RKO (cell line): Measurements from ENCODE around the gene CIAO3.
"Not testable (repeated sequence)": the region's sequence is repeated elsewhere in the genome, so short reads cannot be mapped to it uniquely, and the experiment has no call there.

Source experiments
- DNase-seq: peaks from one replicate; pipeline ENCODE4 v3.0.0-alpha.2; 2016; ENCODE audit warnings: low spot score

The CIAO3 gene

DNA sequence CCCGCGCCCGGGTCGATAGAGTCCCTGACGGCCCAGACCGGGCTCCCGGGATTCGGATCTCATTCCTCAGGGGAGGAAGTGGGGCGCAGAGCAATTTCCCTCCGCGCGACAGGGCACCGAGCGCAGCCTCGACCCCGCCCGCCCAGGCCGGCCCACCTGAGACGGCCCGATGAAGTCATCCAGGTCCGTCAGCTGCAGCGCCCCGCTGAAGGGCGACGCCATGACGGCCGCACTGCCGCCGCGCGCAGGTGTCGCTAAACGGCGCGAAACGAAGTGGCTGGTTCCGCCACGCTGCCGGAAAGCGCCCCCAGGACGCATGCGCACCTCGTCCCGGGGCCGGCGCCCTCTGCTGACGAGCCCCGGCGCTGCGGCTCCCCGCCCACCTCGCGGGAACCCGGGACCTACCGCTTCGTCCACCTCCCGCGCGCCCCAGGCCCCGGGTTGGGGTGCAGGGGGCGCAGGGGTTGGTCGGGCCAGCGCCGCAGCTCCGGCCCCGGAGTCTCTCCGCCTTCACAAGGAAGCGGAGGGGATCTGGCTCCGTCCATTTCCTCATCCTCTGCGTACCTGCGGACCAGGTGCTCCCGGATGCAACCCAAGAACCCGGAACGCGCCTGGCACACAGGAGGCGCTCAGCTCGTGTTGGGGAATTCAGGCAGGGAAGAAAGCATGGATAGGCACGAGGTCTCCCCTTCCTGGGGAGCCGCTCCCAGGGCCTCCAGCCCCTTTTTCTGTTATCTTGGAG, at the start of gene CIAO3:
Gene CIAO3 (minus strand): TSS at position 234 of the 742 bp plus-strand sequence. CDS start 12 bp downstream, at position 222.
- peak; percentile 92 for DNase-seq

DNA sequence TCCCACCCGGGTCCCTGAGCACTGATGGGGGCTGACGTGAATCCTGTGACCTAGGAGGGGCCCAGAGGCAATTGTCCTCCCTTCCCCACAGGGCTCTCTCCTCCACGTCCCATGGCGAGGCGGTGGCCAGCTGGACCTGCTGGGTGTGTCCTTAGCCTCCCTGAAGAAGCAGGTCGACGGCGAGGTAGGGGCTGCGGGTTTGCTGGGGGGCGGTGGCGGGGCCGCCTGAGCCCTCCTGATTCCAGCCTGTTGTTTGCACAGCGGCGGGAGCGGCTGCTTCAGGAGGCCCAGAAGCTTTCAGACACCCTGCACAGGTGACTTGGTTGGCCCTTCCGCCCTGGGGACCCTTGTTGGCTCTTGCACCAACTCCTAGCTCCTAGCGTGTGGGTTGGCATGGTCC, 49.3 kb upstream of the CIAO3 start:
- DNase-seq = no peak

DNA sequence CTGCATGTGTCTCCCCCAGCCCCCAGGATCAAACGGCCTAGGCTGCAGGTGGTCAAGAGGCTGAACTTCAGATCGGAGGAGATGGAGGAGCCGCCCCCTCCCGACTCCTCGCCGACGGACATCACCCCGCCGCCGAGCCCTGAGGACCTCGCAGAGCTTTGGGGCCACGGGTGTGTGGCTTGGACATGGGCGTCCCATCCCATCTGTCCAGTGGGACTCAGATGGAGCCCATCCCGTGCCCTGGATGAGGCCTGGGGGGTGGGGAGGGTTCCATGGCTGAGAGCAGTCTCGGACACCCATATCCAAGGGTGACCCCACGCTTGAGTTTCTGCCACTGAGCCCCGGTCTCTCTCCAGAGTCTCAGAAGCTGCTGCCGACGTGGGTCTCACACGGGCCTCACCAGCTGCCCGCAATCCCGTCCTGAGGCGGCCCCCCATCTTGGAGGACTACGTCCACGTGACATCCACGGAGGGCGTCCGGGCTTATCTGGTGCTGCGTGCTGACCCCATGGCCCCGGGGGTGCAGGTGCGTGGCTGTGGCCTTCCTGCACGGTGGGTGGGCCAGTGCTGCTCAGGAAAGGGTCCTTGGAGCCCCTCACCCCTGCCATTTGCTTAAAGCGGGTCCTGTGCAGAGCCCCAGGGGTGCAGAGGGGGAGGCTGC, 48.5 kb upstream of the CIAO3 start:
- no peak for DNase-seq

DNA sequence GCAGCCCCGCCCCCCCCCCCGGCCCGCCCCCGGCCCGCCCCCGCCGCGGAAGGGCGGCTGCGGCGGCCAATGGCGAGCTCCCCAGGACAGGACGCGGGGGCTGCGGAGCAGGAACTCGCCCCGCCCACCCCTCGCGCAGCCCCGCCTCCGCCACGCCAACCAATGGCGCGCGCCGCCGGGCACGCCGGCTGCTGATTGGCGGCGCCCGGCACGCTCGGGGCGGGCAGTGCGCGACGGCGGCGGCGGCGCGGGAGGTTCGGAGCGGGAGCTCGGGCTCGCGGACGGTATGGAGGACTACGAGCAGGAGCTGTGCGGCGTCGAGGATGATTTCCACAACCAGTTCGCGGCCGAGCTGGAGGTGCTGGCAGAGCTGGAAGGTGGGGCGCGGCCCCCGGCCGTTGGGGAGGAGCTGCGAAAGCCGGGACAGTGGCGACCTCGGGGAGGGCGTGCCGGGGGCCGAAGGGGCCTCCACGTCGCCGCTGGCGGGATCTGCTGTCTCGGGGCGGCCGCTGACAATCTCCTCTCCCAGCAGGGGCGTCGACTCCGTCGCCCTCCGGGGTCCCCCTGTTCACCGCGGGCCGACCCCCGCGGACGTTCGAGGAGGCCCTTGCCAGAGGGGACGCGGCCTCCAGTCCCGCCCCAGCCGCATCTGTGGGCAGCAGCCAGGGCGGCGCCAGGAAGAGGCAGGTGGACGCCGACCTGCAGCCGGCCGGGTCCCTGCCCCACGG, 47.8 kb upstream of the CIAO3 start, which contains the start of gene CHTF18:
Gene CHTF18 (plus strand): TSS at position 222 of the 728 bp plus-strand sequence. CDS start 65 bp downstream, at position 287.
- DNase-seq = peak; percentile 90

DNA sequence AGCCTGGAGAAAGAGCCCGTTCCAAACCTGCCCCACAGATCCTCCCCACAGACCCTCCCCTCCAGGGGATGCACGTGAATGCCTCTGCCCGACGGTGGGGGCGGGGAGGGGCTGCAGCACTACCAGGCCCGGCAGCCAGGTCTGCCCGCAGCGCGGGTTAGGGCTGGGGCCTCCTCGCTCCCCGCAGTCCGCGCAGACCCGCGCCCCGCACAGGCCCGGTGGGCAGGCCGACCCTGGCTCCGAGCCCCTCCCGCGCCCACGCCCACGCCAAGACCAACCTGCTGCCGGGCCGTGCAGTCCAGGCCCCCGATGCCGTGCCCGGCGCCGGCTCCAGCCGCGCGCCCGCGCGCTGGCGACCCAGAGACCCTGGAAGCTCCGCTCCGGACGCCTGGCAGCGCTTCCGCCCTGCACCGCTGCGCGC, 47.2 kb upstream of the CIAO3 start, which contains the start of gene RPUSD1:
Gene RPUSD1 (minus strand): TSS at position 404 of the 421 bp plus-strand sequence. CDS start 644 bp downstream, outside the sequence.
- DNase-seq = peak; percentile 33

DNA sequence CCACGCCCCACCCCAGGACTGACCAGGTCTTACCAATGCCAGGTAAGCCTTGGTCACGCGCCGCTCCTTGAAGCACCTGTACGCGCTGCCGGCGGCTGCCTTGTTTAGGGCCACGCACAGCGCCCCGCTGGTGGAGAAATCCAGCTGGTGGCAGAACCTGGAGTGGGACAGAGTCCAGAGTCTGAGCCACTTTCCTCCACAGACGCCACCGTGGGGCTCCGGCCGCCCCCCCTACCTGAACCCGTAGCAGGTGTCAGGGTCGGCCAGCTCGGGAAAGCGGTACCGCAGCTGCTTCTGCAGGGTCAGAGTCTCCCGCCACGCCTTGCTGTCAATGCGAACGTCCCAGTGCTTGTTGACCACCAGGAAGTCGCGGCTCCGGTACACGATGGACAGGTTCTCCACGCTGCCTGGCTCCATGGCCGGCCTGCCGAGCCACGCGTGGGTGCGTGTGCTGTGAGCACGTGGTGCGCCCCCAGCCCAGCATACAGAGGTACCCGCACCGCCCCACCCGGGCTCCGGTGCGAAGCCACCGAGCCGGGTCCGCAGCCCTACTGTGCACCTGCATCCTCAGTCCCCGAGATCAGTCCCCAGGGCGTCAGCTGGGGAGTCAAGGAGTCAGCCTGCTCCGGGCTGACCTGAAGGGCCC, 46.6 kb upstream of the CIAO3 start:
- DNase-seq = peak; percentile 36

DNA sequence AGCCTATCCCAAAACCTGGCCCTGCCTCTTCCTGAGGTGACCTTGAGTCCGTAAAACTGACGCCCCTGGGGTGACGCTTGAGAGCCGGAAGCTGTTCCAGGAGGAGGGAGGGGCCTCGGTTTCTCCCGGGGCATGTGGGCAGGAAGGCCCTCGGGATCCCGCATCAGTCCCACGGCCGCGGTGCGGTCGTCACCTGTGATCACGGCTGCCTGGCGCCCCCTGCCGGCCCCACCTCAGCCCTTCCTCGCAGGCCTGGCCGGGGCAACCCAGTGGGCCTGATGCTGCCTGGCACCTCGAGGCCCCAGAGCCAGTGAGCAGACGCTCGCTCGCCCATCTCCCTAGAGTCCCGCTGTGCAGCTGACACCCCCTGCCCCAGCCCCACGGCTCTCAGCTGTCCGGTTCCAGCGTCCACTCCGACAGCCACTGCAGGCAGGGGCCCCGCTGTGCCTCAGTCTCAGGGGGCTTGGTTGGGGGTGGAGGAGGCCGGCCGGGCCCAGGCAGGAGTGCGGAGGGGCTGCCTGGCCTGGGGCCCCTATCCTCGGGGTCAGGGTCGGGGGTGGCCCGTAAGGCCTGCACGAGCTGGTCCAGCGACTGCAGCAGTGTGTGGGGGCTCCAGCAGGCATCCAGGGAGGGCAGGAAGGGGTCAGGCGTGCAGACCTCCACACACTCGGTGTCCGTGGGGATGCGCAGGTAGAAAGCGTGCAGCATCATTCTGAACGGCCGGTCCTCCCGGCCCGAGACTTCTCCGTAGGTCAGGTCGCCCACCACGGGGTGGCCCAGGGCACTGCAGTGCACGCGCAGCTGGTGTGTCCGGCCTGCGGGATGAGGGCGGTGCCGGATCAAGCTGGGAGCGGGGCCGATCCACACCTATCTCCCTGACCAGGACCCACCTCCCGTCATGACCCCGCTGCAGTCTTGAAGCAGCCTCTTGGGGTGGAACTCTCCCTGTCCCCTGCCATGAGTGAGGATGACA, 45.1 kb upstream of the CIAO3 start:
- no peak for DNase-seq

DNA sequence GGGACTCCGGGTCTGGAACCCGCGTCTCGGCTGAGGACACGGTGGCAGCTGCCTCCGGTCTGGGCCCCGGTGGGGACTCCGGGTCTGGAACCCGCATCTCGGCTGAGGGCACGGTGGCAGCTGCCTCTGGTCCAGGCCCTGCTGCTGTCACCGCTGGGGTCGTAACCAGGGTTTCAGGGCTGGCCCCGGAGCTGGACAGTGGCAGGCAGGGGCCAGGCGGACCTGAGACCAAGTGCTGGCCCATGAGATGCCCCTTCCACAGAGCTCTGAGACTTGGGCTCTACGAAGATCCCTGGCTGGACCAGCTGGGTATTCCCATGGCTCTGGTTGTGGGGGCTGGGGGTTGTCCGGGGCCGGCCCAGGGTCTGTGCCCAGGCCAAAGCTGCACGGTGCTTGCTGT, 43.6 kb upstream of the CIAO3 start:
- DNase-seq = no peak

DNA sequence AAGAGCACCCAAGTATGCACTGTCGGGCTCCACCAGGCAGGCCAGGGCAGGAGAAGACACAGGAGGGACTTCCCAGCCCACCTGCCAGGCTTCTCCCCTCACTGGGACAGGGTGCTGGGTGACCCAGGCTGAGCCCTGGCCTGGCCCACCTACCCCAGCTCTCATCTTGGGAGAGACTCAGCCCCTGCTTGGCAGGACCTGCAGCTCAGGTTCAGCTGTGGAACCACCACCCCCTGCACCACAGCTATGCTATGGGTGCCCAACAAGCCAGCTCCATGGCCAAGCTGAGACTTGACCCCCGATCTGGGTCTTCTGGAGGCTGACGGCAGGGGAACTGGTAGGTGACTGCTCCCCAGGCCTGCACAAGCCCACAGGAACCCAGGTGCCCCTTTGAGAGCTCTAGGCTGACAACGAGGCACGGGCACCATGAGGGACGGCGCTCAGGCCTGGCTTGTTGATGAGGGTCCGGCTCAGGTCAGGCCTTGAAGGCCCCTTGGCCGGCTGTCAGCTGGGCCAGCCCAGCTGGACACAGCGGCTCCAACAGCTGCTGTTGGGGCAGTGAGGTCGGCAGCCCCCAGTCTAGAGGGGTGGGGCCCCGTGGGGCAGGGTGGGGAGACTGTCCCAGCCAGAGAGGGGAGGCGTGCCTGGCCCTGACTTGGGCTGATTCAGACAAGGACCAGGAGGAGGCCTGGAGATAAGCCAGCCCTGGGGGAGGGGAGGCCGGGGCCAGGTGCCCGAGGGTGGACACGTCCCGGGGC, 42.8 kb upstream of the CIAO3 start:
- no peak for DNase-seq

DNA sequence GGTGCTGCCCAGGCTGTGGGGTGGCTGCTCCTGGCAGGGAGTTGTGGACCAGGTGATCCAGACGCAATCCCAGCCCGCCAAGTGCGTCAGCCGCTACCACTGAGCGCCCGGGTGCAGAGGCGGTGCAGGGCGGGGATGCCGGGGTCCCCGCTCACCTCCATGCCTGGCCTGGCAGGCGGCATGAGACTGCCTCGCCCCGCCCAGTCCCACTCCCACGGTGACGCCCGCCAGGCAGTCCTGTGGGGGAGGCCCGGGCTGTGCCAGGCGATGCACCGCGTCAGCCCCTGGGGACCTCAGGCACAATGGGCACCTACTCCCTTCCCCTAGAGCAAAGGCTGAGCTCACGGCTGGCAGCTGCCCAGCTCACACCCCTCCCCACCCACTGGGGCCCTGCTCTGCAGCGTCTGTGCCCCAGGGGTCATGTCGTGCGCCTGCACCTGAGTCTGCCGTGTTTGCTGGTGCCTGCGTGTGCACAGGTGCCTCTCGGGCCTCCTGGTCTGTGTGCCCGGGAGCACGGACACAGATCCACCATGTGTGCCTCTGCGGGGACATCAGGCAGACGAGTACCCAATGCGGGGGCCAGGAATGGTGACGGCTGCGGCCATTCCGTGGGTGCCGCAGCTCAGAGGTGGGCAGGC, 42.1 kb upstream of the CIAO3 start:
- DNase-seq = no peak

DNA sequence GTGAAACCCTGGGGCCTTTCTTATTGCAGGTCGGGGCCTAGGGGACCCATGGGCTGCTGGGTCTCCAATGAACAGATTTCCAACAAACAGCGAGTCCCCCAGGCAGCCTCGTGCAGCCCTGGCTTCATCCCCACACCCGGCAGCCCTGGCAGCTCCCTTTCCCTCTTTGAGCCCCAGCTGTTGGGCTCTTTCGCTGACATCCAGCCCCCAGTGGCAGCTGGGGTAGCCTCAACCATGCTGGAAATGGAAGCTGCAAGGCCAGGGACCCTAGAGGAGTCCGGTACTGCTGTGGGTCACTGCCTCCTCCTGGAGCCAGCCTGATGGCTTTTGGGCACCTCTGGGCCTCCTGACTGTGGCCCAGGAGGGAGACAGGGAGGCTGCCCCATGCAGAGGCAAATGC, 41.5 kb upstream of the CIAO3 start:
- no peak for DNase-seq

DNA sequence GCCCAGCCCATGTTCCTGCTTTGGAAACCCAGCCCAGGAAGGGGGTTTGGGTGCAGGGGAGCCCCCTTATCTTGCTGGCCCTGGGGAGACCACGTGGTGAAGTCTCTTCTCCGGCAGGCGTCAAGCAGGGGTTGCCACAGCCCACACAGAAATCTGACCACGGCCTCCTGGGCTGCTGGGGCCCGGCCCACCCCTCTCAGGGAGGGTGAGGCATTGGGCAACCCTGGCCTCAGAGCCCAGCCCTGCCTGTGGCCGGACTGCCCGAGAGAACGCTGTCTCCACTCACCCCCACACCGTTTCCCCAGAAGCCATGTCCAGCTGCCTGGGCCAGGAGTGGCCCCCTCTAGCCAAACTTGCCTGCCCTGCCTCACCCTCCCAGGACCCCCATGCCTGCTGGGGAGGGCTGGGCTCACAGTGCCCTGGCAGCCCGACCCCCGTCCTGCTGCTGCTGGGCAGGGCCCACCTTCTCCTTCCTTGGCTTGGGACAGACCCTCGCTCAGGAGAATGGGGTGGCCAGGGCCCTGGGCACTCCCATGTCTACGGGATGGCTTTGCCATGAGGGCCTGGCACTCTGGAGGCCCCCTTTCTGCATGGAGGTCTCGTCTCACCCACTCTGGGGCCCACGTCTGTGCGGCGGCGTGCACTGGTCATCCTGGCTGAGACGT, 40.7 kb upstream of the CIAO3 start:
- no peak for DNase-seq

DNA sequence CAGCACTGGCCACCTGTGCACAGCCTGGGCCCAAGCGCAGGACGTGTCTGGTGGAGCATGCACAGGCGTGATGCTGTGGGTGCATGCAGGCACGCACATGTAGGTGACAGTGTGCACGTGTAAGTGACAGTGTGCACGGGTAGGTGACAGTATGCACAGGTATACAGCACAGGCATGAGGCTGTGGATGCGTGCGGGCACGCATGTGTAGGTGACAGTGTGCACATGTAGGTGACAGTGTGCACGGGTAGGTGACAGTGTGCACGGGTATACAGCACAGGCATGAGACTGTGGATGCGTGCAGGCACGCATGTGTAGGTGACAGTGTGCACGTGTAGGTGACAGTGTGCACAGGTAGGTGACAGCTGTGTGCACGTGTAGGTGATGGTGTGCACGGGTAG, 39.5 kb upstream of the CIAO3 start:
- DNase-seq = no peak

DNA sequence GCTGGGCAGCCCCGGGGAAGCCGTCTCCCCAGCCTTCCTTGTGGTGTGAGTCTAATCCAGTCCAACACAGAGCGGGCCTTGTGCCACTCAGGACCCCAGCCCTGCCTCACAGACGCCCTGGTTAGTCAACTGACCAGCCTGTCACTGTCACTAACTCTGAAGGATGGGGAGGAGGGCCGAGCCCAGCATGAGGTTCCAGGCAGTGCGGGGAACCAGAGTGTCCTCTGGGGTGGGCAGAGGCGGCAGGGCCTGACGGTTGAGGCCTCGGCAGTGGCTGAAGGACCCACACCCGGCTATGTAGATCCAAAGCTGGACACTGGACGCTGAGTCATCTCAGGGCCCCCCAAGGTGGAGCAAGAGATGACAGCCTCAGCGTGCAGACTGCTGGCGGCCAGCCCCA, 38.8 kb upstream of the CIAO3 start:
- no peak for DNase-seq

DNA sequence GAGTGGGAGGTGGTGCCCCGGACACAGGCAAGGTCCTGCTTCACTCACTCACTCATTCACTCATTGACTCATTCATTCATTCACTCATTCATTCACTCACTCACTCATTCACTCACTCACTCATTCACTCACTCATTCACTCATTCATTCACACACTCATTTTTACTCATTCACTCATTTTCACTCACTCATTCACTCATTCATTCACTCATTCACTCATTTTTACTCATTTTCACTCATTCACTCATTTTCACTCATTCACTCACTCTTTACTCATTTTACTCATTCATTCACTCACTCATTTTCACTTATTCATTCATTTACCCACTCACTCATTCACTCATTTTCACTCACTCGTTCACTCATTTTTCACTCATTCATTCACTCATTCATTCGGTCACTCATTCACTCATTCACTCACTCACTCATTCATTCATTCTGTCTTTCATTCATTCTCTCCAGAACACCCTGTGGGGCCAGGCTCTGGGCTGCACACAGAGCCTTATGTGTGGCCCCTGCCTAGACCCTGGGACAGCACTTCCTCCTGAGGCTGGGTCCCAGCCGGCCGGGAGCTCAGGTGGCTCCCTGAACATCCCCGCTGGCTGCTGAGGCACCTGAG, 38.2 kb upstream of the CIAO3 start:
- DNase-seq = no peak

DNA sequence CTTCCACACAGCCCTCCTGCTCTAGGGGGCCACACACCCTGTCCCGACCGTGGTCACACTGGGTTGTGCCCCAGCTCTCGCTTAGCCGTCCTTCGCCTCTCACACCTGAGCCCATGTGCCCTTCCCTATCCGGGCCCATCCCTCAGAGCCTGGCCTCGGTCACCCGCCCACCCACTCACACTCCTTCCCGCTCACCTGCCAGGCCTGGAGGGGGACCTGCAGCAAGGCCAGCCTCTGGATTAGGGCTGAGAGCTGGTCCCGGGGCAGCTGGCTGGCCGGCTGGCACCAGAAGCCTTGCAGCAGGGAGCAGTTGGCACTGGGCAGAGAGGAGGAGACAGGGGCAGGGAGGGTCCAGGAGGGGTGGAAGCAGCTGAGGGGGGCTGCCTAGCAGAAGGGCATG, 37.6 kb upstream of the CIAO3 start:
- no peak for DNase-seq

DNA sequence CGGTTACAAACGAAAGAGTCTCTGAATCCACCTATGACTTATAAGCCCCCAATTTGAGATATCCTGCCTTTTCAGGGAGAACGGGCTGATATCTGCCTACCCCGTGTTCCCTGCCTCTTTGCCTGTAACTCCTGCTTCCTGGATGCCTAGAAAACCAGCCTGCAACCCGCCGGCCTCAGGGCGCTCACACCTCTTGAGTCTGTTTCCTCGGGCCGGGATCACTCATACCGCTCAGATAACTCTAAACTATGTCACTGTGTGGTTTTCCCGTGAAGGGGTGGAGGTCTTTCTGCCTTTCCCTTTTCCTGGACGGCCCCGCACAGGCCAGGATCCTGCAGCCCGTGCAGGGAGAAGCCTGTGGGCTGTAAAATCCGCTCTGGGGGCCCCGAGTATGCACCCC, 37.0 kb upstream of the CIAO3 start:
- no peak for DNase-seq

DNA sequence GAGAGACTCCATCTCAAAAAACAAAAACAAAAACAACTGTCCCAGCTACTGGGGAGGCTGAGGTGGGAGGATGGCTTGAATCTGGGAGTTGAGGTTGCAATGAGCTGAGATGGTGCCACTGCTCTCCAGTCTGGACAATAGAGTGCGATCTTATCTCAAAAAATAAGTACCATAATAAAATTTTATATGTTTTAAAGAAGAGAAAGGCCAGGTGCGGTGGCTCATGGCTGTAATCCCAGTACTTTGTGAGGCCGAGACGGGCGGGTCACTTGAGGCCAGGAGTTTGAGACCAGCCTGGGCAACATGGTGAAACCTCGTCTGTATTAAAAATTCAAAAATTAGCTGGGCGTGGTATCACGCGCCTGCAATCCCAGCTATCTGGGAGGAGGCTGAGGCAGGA, 36.0 kb upstream of the CIAO3 start:
- DNase-seq = no peak

DNA sequence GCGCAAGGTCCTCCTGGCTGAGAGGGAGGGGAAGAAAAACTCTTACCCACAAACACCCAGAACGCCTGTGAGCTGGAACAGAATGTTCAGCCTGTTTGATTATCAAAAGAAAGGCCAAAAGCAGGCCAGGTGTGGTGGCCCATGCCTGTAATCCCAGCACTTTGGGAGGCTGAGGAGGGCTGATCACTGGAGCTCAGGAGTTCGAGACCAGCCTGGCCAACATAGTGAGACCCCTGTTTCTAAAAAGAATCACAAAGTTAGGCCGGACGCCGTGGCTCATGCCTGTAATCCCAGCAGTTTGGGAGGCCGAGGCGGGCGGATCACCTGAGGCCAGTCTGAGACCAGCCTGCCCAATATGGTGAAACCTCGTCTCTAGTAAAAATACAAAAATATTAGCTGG, 35.5 kb upstream of the CIAO3 start:
- not testable (repeated sequence) for DNase-seq
